Subcutaneous abdominal adipose tissue (tissue), 5 donors: Measurements from ENCODE around the gene PARD6G.
"Not testable (repeated sequence)": the region's sequence is repeated elsewhere in the genome, so short reads cannot be mapped to it uniquely, and the experiment has no call there.

ENCODE experiments used
- H3K27ac ChIP-seq: one replicate; pipeline ENCODE4 v1.7.0; 2013; ENCODE audit warnings: low read depth, mild to moderate bottlenecking, inconsistent platforms, low read length, moderate library complexity
- H3K27me3 ChIP-seq, 5 donors: one replicate each; pipeline ENCODE4 v1.7.0; 2013; ENCODE audit warnings: low read length in 5 of 5, inconsistent platforms in 1 of 5; ENCODE audit not compliant: control insufficient read depth in 5 of 5, insufficient read depth in 4 of 5
- H3K36me3 ChIP-seq, 5 donors: one replicate each; pipeline ENCODE4 v1.7.0; 2013; ENCODE audit warnings: low read length in 5 of 5; ENCODE audit not compliant: control insufficient read depth in 5 of 5, insufficient read depth in 5 of 5
- H3K4me1 ChIP-seq, 5 donors: one replicate each; pipeline ENCODE4 v1.7.0; 2013; ENCODE audit warnings: low read length in 5 of 5, mild to moderate bottlenecking in 3 of 5, moderate library complexity in 1 of 5; ENCODE audit not compliant: control insufficient read depth in 5 of 5, insufficient read depth in 5 of 5
- H3K4me3 ChIP-seq, 5 donors: one replicate each; pipeline ENCODE4 v1.7.0; 2013; ENCODE audit warnings: low read length in 5 of 5, low read depth in 1 of 5
- H3K9ac ChIP-seq, 5 donors: one replicate each; pipeline ENCODE4 v1.7.0; 2013; ENCODE audit warnings: low read length in 5 of 5, mild to moderate bottlenecking in 4 of 5, moderate library complexity in 3 of 5
- H3K9me3 ChIP-seq, 5 donors: one replicate each; pipeline ENCODE4 v1.7.0; 2013; ENCODE audit warnings: low read length in 5 of 5; ENCODE audit not compliant: control insufficient read depth in 5 of 5
- donor health status: healthy.
- donor health status: healthy.
- donor health status: healthy.
- donor health status: healthy.
- donor health status: healthy.

PARD6G gene

DNA sequence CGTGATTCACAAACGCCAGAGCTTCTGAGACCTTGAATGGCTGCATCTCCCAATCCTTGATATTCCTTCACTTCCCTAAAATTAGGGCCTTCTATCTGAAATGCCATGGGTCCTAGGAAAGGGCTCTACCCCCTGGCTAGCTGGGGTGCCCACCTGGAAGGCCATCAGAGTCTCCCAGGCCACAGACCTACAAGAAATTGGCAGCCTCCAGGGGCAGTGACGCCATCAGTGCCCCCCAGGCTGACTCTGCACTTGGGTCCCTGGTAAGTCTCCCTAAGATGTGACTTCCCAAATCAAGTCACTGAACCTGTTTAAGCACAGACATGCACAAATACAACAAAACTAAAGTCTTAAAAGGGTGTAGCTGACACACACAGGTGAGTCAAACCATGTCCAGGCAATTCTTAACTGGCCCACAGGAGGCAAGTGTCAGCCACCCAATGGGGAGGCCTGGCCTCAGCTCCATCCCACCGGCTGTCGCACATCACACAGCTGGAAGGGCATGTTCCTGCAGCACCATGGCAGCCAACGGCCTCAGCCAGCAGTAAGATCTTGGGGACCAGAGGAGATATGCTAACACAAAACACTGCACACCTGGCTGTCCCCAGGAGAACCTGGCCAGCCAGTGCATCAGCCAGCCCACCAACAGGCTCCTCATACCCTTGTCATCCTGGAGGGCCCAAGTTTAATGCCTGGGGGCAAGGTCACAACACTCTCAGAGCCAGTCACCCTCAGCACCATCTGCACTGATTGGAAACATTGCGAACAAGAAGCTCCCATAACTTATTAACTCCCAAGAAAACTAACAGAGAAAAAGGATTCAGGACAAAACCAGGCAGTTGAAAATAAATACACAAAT, 5.2 kb downstream of the PARD6G start:
- H3K27ac ChIP-seq, result no peak overlapping the region
- peaks cover 0 to 14% (median 9%) of the 10 kb centered on the region in 5 donors for H3K4me1 ChIP-seq
- no peaks in the 10 kb centered on the region for H3K36me3 ChIP-seq
- H3K9me3 ChIP-seq, result no peaks in the 10 kb centered on the region
- peaks cover 0 to 3% (median 0%) of the 10 kb centered on the region in 5 donors for H3K27me3 ChIP-seq
- H3K4me3 ChIP-seq, result no peak overlapping the region
- no peak overlapping the region for H3K9ac ChIP-seq

DNA sequence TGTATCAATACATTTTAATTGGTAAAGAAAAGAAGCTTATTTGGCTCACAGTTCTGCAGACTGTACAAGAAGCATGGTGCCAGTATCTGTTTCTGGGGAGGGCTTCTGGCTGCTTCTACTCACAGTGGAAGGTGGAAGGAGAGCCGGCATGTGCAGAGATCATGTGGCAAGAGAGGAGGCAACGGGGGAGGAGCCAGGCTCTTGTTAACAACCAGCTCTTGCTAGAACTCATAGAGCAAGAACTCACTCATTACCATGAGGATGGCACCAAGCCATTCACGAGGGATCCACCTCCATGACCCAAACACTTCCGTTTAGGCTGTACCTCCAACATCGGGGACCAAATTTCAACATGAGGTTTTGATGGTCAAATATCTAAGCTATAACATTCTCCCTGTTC, 7.5 kb downstream of the PARD6G start:
- Histone ChIP-seq H3K9me3 (no peaks in the 10 kb centered on the region), H3K4me3 (no peak overlapping the region), H3K9ac (no peak overlapping the region), H3K36me3 (no peaks in the 10 kb centered on the region), H3K4me1 (no peaks in the 10 kb centered on the region), H3K27ac (no peak overlapping the region), H3K27me3 (no peaks in the 10 kb centered on the region)

DNA sequence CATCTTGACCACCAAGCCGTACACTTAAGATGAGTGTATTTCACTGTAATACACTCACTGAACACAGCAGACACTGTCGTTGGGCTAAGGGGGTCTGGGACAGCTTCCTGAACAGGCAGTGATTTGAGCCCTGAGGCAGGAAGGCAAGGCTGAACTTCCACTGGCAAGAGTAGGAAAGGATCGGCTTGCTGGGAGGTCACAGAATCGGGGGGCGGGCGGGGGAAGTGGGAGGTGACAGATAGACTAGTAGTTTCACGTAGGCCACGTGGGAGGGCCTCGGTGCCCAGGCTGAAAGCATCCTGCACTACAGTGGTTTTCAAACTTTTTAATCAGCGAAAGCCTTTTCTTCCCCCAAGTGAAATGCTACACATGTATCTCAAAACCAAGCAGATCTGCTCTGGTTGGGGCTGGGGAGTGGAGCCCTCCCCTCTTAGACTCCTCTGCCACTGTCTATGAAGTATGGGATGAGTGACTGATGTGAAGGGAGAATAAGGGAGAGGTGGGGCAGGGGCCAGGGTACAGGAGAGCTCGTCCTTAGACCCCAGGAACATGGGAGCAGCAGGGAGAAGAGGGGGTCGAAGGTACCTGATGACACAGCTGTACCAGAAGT, 8.6 kb downstream of the PARD6G start:
- no peak overlapping the region for H3K4me3 ChIP-seq
- no peaks in the 10 kb centered on the region for H3K4me1 ChIP-seq
- H3K27me3 ChIP-seq, result no peaks in the 10 kb centered on the region
- H3K27ac ChIP-seq, result no peak overlapping the region
- no peaks in the 10 kb centered on the region for H3K36me3 ChIP-seq
- no peaks in the 10 kb centered on the region for H3K9me3 ChIP-seq
- no peak overlapping the region for H3K9ac ChIP-seq

DNA sequence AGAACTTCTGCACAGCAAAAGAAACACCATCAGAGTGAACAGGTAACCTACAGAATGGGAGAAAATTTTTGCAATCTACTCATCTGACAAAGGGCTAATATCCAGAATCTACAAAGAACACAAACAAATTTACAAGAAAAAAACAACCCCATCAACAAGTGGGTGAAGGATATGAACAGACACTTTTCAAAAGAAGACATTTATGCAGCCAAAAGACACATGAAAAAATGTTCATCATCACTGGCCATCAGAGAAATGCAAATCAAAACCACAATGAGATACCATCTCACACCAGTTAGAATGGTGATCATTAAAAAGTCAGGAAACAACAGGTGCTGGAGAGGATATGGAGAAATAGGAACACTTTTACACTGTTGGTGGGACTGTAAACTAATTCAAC, 9.8 kb downstream of the PARD6G start:
- not testable (repeated sequence) for H3K4me1 ChIP-seq, H3K4me3 ChIP-seq, H3K9me3 ChIP-seq, H3K9ac ChIP-seq, H3K27ac ChIP-seq, H3K36me3 ChIP-seq, H3K27me3 ChIP-seq

DNA sequence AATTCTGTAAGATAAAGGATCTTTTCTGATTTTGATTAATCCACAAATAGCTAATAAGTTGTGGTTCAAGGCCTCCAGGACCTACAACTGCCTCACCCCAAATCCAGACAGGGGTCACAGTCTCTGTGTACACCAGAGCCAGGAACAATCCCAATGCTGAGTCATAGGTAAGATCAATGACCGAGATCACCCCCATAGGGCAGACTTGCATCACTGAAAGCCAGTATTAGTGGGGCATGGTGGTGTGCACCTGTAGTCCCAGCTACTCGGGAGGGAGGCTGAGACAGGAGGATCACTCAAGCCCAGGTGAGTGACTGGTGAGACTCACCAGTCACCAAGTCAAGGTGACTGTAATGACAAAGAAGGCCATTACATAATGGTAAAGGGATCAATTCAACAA, 12.9 kb downstream of the PARD6G start:
- Histone ChIP-seq H3K36me3 (no peaks in the 10 kb centered on the region), H3K27me3 (no peaks in the 10 kb centered on the region), H3K9me3 (no peaks in the 10 kb centered on the region), H3K4me3 (no peak overlapping the region), H3K4me1 (no peaks in the 10 kb centered on the region), H3K27ac (no peak overlapping the region), H3K9ac (no peak overlapping the region)

DNA sequence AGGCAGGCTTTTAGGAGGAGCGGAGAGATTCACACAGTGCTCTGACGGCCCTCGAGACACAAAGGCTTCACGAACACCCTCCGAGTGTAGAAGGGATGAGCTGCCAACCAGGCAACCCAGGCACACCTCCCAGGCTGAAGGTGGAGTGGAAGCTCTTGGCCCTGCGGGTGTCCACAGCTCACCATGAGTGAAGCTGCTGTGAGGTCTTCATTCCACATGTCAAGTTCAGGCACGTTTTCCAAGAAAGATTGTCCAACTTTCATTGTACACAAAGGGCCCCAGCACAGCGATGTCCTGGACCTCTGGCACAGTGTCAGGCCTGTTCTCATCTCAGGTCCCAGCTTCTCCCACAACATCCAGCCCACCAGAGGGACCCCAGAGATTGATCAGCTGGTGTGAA, 13.4 kb downstream of the PARD6G start:
- Histone ChIP-seq H3K27me3 (no peaks in the 10 kb centered on the region), H3K27ac (no peak overlapping the region), H3K4me1 (no peaks in the 10 kb centered on the region), H3K9ac (no peak overlapping the region), H3K9me3 (no peaks in the 10 kb centered on the region), H3K36me3 (no peaks in the 10 kb centered on the region), H3K4me3 (no peak overlapping the region)

DNA sequence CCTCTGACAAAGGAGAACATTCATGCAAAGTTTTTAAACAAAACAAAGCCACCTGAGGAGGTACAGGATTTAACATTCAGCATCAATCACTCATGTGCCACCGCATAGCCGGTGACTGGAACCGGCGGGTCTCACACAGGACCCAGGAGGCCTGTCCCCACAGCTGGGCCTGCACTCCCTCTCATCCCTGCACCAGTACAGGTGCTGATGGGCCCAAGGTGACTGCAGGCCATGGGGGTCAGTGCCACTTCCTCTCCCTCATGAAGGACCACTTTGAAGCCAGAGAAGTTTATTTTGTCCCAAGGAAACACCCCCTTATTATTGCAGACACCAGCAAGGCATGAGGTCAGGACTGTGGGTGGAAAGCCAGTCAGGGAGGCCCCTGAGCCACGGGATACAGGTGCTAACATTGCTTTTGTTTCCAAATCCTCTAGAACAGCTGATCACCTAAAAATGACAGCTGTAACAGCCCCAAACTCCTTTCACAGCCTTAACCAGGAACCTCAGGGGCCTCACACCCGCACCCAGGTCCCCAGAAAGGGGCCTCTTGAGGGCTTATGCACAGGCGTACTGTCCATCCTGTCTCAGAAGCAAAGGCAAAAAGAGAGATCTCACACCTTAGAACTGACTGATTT, 14.0 kb downstream of the PARD6G start:
- H3K36me3 ChIP-seq, result no peaks in the 10 kb centered on the region
- no peak overlapping the region for H3K4me3 ChIP-seq
- no peaks in the 10 kb centered on the region for H3K4me1 ChIP-seq
- no peak overlapping the region for H3K9ac ChIP-seq
- no peaks in the 10 kb centered on the region for H3K9me3 ChIP-seq
- H3K27me3 ChIP-seq, result no peaks in the 10 kb centered on the region
- no peak overlapping the region for H3K27ac ChIP-seq

DNA sequence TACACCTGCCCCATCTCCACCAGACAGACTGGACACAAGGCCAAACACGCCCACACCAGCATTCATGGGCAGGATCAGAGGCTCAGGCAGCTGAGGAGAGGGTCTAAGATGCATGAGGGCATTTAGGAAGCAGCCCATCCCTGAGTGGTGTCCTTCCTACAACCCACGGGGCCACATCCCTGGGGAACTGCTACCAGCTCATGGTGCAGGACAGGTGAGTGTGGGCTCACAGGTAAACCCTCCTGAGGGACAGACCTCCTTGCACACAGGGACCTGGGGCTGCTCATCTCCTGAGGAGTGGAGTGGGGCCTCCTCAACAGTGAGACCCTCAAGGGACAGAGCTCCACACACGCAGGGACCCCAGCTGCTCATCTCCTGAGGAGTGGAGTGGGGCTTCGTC, 14.6 kb downstream of the PARD6G start:
- Histone ChIP-seq H3K9me3 (no peaks in the 10 kb centered on the region), H3K4me3 (no peak overlapping the region), H3K36me3 (no peaks in the 10 kb centered on the region), H3K27me3 (no peaks in the 10 kb centered on the region), H3K9ac (no peak overlapping the region), H3K4me1 (no peaks in the 10 kb centered on the region), H3K27ac (no peak overlapping the region)

DNA sequence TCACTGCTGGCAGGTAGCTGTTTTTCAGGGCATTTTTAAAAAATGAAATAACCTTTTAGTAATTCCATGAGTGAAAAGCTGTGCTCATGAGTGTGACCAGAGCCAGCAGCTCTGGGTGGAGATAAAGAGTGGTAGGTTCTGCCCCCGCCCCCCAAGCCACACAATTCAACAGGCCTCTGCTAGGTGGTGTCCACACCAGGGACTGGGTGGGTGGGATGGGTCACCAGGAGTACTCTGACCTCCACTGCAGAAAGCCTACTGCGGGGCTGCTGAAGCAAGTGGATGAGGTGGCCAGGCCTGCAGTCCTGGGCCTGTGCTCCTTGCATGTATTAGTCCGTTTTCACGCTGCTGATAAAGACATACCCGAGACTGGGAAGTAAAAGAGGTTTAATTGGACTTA, 15.3 kb downstream of the PARD6G start:
- H3K4me3 ChIP-seq, result no peak overlapping the region
- H3K9ac ChIP-seq, result no peak overlapping the region
- no peaks in the 10 kb centered on the region for H3K9me3 ChIP-seq
- no peaks in the 10 kb centered on the region for H3K27me3 ChIP-seq
- H3K27ac ChIP-seq, result no peak overlapping the region
- H3K4me1 ChIP-seq, result no peaks in the 10 kb centered on the region
- no peaks in the 10 kb centered on the region for H3K36me3 ChIP-seq

DNA sequence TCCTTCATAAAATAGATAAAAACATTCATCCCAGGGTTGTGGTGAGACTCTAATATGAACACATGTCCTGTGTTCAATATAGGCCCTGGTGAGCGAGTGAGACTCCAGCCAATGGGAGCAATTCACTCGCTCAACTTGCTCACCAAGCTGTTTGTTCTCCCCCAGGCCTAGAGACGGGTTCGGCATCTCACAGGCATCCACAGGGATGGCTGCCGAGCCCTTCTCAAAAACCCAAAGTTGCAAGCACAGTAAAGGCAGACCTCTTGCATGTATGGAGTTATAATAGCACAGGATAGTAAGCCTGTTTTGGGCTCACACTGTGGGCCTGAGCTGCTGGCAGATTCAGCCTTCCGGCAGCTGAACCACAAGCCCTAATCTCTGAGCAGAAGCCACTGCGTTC, 15.7 kb downstream of the PARD6G start:
- Histone ChIP-seq H3K9me3 (no peaks in the 10 kb centered on the region), H3K36me3 (no peaks in the 10 kb centered on the region), H3K27ac (no peak overlapping the region), H3K9ac (no peak overlapping the region), H3K4me1 (no peaks in the 10 kb centered on the region), H3K4me3 (no peak overlapping the region), H3K27me3 (no peaks in the 10 kb centered on the region)
